Retinal pigment epithelial cell (primary cell): ENCODE results near the gene EDIL3.

Source experiments
- DNase-seq: peaks from one replicate; pipeline ENCODE4 v3.0.0-alpha.2; 2010; ENCODE audit warnings: low read depth
- H3K4me3 ChIP-seq: 2 replicates; pipeline ENCODE4 v1.5.1; 2011; ENCODE audit warnings: mild to moderate bottlenecking, low read length, control low read depth, moderate library complexity
- CTCF ChIP-seq: conservative IDR thresholded peaks from 2 replicates; pipeline ENCODE4 v1.5.1; 2011; ENCODE audit warnings: low read depth, low read length, control low read depth, inconsistent platforms

Gene EDIL3

DNA sequence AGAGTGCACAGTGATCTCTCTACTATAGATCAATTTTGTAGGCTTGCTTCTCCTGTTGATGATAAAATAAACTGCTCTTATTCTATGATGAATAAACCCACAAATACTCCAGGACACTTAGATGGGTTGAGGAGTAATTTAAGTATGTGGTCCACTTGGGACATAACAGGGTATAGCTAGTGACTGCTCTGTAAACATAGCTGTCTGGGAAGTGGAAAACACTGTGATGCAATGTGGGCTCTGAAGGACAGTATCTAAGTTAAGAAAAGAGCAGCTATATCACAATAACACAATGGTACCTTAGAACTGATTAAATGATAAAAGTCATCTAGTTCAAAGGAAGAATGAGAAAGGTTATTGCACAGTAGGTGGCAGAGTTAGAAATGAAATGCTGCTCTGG, 369.7 kb downstream of the EDIL3 start:
- no peak for TF ChIP-seq CTCF
- DNase-seq = no peak
- no peak overlapping the region for H3K4me3 ChIP-seq

DNA sequence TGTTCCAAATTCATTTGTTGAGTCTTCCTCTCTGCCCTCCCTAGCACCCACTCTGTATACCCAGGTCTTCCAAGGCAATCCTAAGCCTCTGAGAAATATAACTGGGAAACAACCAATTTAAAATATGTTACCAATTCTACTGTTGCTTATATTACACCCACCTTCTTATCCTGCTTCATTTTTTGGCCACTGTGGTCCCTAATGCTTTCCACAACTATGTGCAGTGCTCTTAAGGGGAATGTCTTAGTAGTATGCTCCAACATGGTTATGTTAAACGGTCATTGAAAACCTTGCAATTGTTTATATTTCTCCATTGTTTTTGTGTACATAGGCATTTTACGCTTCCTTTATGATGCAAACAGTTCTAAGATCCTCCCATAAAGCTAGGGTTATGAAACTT, 390.9 kb downstream of the EDIL3 start:
- no peak for DNase-seq

DNA sequence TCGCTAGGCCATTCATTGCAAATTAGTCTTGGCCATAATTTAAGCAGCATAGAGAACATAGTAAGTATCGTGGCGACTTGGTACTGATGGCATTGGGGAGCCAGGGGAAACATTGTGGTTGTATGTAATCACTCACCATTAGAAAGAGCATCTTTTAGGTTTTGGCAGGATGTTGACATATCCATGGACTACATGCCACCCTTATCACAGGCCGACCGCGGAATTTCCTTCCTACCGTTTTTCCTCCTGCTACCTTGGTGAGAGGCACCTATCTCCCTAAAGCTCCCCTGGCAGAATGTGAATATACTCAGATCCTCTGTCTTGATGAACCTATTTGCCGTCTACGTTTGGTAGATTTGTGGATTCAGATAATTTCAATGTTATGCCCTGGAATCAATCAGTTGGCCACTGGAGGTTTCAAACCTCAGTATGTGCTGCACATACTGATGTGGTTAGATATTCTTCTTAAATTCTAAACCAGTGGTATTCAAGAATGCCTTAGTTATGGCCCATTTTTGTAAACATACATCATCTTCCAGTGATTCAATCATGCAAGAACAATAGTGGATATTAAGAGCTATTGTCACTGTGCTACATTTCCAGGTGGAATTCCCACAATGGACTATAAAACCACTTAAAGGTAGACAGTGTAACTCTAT, 393.0 kb downstream of the EDIL3 start:
- H3K4me3 ChIP-seq = no peak overlapping the region
- no peak for DNase-seq
- no peak for TF ChIP-seq CTCF

More for the DNA sequence above, 390.9 kb downstream of the EDIL3 start:
- no peak for TF ChIP-seq CTCF
- H3K4me3 ChIP-seq = no peak overlapping the region

- no peak for TF ChIP-seq CTCF
- DNase-seq = no peak
- no peak overlapping the region for H3K4me3 ChIP-seq
Observed at GRCh38 chr5:83988293-83988685, 396.4 kb downstream of the EDIL3 start.

- H3K4me3 ChIP-seq = no peak overlapping the region
- DNase-seq = no peak
- no peak for TF ChIP-seq CTCF
Observed at GRCh38 chr5:83987513-83988292, 397.0 kb downstream of the EDIL3 start.

GRCh38 chr5:83983852-83984251, 400.8 kb downstream of the EDIL3 start:
- no peak overlapping the region for H3K4me3 ChIP-seq
- no peak for TF ChIP-seq CTCF
- no peak for DNase-seq
